GM23338 (cell line): ENCODE measurements around the gene RMI2. TPM values are rescaled to one million over a fixed set of nuclear protein-coding genes. Genes with fewer than 3 reads are reported as not detected.

Experiments
- ATAC-seq: fragments of 200-7000 bp; cut with Tn5 transposase; 3 replicates; pipeline ENCODE4 v1.9.1; 2020
- DNase-seq: peaks from one replicate; pipeline ENCODE4 v3.0.0-alpha.2; 2015; ENCODE audit warnings: low spot score
- H2AFZ ChIP-seq: fragments of 200-600 bp; sonication (generic); 2 replicates; pipeline ENCODE4 v1.8.0; 2016; ENCODE audit warnings: antibody characterized with exemption, mild to moderate bottlenecking, moderate library complexity
- H3F3A ChIP-seq: fragments of 200-600 bp; sonication (generic); replicated peaks from 2 replicates; pipeline ENCODE4 v1.8.0; 2017; ENCODE audit warnings: antibody characterized with exemption, mixed run types, low read depth
- H3K27ac ChIP-seq: fragments of 200-600 bp; sonication (generic); 2 replicates; pipeline ENCODE4 v1.6.1; 2016; ENCODE audit warnings: low read depth
- H3K27me3 ChIP-seq: fragments of 200-600 bp; sonication (generic); 2 replicates; pipeline ENCODE4 v1.8.0; 2016; ENCODE audit warnings: mild to moderate bottlenecking, mixed run types, moderate library complexity; ENCODE audit not compliant: insufficient read depth
- H3K36me3 ChIP-seq: fragments of 200-600 bp; sonication (generic); 2 replicates; pipeline ENCODE4 v1.8.0; 2016; ENCODE audit warnings: mild to moderate bottlenecking; ENCODE audit not compliant: insufficient read depth
- H3K4me1 ChIP-seq: fragments of 200-600 bp; sonication (generic); 2 replicates; pipeline ENCODE4 v1.8.0; 2016; ENCODE audit warnings: mild to moderate bottlenecking, moderate library complexity; ENCODE audit not compliant: insufficient read depth
- H3K4me2 ChIP-seq: fragments of 200-600 bp; sonication (generic); 2 replicates; pipeline ENCODE4 v1.7.1; 2017; ENCODE audit warnings: mixed run types
- H3K4me3 ChIP-seq: fragments of 200-600 bp; sonication (generic); 2 replicates; pipeline ENCODE4 v1.6.1; 2016; ENCODE audit warnings: mixed run types
- H3K79me2 ChIP-seq: fragments of 200-600 bp; sonication (generic); replicated peaks from 2 replicates; pipeline ENCODE4 v1.8.0; 2017; ENCODE audit warnings: mild to moderate bottlenecking; ENCODE audit not compliant: insufficient read depth
- H3K9me2 ChIP-seq: fragments of 200-600 bp; sonication (generic); 2 replicates; pipeline ENCODE4 v1.8.0; 2017; ENCODE audit not compliant: insufficient read depth
- H4K20me1 ChIP-seq: fragments of 200-600 bp; sonication (generic); replicated peaks from 2 replicates; pipeline ENCODE4 v1.8.0; 2017; ENCODE audit warnings: mild to moderate bottlenecking; ENCODE audit not compliant: insufficient read depth
- H3K27ac Mint-ChIP-seq: 2 replicates; pipeline ENCODE4 v1.8.0; 2020; ENCODE audit warnings: inconsistent platforms, mild to moderate bottlenecking, moderate library complexity, mixed read lengths
- H3K27me3 Mint-ChIP-seq: 3 replicates; pipeline ENCODE4 v1.8.0; 2022; ENCODE audit warnings: low read depth, mild to moderate bottlenecking, moderate library complexity, mixed read lengths, inconsistent platforms; ENCODE audit not compliant: insufficient read depth, poor library complexity
- H3K36me3 Mint-ChIP-seq: 3 replicates; pipeline ENCODE4 v1.8.0; 2021; ENCODE audit warnings: low read depth, mild to moderate bottlenecking, inconsistent platforms, moderate library complexity, mixed read lengths
- H3K4me1 Mint-ChIP-seq: 3 replicates; pipeline ENCODE4 v1.8.0; 2020; ENCODE audit warnings: mild to moderate bottlenecking, inconsistent platforms, mixed read lengths
- H3K4me3 Mint-ChIP-seq: 3 replicates; pipeline ENCODE4 v1.8.0; 2021; ENCODE audit warnings: moderate library complexity, mild to moderate bottlenecking, inconsistent platforms, mixed read lengths
- H3K9me3 Mint-ChIP-seq: 3 replicates; pipeline ENCODE4 v1.8.0; 2020; ENCODE audit warnings: moderate library complexity, mild to moderate bottlenecking, inconsistent platforms, mixed read lengths
- CREB1 ChIP-seq: fragments of 250-450 bp; sonication (Bioruptor Pico); IDR thresholded peaks from 2 replicates; pipeline ENCODE4 v1.5.0; 2020; ENCODE audit warnings: low read depth, mild to moderate bottlenecking, moderate library complexity
- CTCF ChIP-seq, 2 experiments: fragments of 200-600 bp in 1 of 2; sonication (generic) in 1 of 2; conservative IDR thresholded peaks; 2 replicates each; pipeline versions ENCODE4 v1.5.1 to v1.6.1; 2016 to 2017; ENCODE audit warnings: antibody characterized with exemption in 2 of 2, low read depth in 2 of 2, mild to moderate bottlenecking in 2 of 2, moderate library complexity in 1 of 2
- ETS1 ChIP-seq: IDR thresholded peaks from 2 replicates; pipeline ENCODE4 v1.6.1; 2016; ENCODE audit warnings: antibody characterized with exemption
- EZH2 ChIP-seq: fragments of 200-600 bp; sonication (generic); IDR thresholded peaks from one replicate; pipeline ENCODE4 v1.8.0; 2017; ENCODE audit warnings: antibody characterized with exemption, mild to moderate bottlenecking, low read depth; ENCODE audit not compliant: unreplicated experiment
- EZH2phosphoT487 ChIP-seq: fragments of 200-600 bp; sonication (generic); IDR thresholded peaks from one replicate; pipeline ENCODE4 v1.8.1; 2018; ENCODE audit warnings: antibody characterized with exemption; ENCODE audit not compliant: unreplicated experiment
- JUNB ChIP-seq: IDR thresholded peaks from one replicate; pipeline ENCODE4 v1.6.1; 2016; ENCODE audit warnings: antibody characterized with exemption; ENCODE audit not compliant: unreplicated experiment
- NANOG ChIP-seq: IDR thresholded peaks from 2 replicates; pipeline ENCODE4 v1.6.1; 2016; ENCODE audit warnings: antibody characterized with exemption, borderline replicate concordance
- POLR2AphosphoS5 ChIP-seq: IDR thresholded peaks from 2 replicates; pipeline ENCODE4 v1.6.1; 2016; ENCODE audit warnings: antibody characterized with exemption, low read depth
- REST ChIP-seq: IDR thresholded peaks from one replicate; pipeline ENCODE4 v1.6.1; 2018; ENCODE audit warnings: antibody characterized with exemption; ENCODE audit not compliant: unreplicated experiment
- STAT1 ChIP-seq: IDR thresholded peaks from one replicate; pipeline ENCODE4 v1.6.1; 2016; ENCODE audit warnings: antibody characterized with exemption; ENCODE audit not compliant: unreplicated experiment
- ZNF114 ChIP-seq: fragments of 250-450 bp; sonication (Bioruptor Pico); IDR thresholded peaks from 2 replicates; pipeline ENCODE4 v1.5.0; 2020; ENCODE audit warnings: mild to moderate bottlenecking, moderate library complexity
- ZNF331 ChIP-seq: fragments of 250-450 bp; sonication (Bioruptor Pico); IDR thresholded peaks from 2 replicates; pipeline ENCODE4 v1.5.0; 2020; ENCODE audit warnings: low read depth, mild to moderate bottlenecking, moderate library complexity
- ZNF462 ChIP-seq: fragments of 250-450 bp; sonication (Bioruptor Pico); IDR thresholded peaks from 2 replicates; pipeline ENCODE4 v1.5.0; 2020; ENCODE audit warnings: mild to moderate bottlenecking, moderate library complexity
- polyA plus RNA-seq: library from polyadenylated mRNA; unstranded; fragments of >200 nt; fragmentation: Nextera tagmentation; extraction: Ambion mirVana; gene quantifications from 2 replicates; pipeline ENCODE4 v1.2.1, GENCODE V29; 2016
- total RNA-seq: library from RNA; depleted of rRNA; stranded (reverse); fragments of >200 nt; shearing (Covaris generic); gene quantifications from 2 replicates; pipeline ENCODE4 v1.2.3, GENCODE V29; 2014

The RMI2 gene
- total and polyA plus RNA-seq, 2 experiments from 2014 or later: 98.2 to 108 TPM

GRCh38 chr16:11299865-11300559 lies 45.2 kb upstream of the RMI2 start:
- no peaks in the 10 kb centered on the region for H3K27me3 Mint-ChIP-seq
- H4K20me1 ChIP-seq: no peaks in the 10 kb centered on the region
- H3K4me3 ChIP-seq: no peak overlapping the region
- ATAC-seq (no peak), DNase-seq (no peak)
- H3K27me3 ChIP-seq: no peaks in the 10 kb centered on the region
- no peak overlapping the region for H3K4me2 ChIP-seq
- H3K4me1 Mint-ChIP-seq: peaks cover 14% of the 10 kb centered on the region
- H3K9me3 Mint-ChIP-seq: no peaks in the 10 kb centered on the region
- peaks cover 7% of the 10 kb centered on the region; the same call in 1 of the 2 replicates for H3F3A ChIP-seq
- H2AFZ ChIP-seq: no peak overlapping the region; the same call in 1 of the 2 replicates
- H3K4me3 Mint-ChIP-seq: no peak overlapping the region
- no peaks in the 10 kb centered on the region for H3K9me2 ChIP-seq
- no peak for TF ChIP-seq ZNF331 (CRISPR knock-in tag)
- no peak for TF ChIP-seq EZH2phosphoT487
- no peak for TF ChIP-seq REST
- no peak for TF ChIP-seq POLR2AphosphoS5
- no peak for TF ChIP-seq ZNF114 (CRISPR knock-in tag)
- no peak for TF ChIP-seq ZNF462 (CRISPR knock-in tag)
- no peak for TF ChIP-seq CTCF (conservative IDR thresholded peaks at IDR 0.05; ENCODE audit: low read depth in 2 of 2)
- no peak for TF ChIP-seq CREB1 (CRISPR knock-in tag)
- TF ChIP-seq ETS1: no peak
- TF ChIP-seq STAT1: no peak
- no peak for TF ChIP-seq NANOG
- no peak for TF ChIP-seq EZH2
- no peak for TF ChIP-seq JUNB
- no peak overlapping the region for H3K27ac Mint-ChIP-seq
- H3K4me1 ChIP-seq: peaks cover 25% of the 10 kb centered on the region
- no peaks in the 10 kb centered on the region for H3K36me3 Mint-ChIP-seq
- no peaks in the 10 kb centered on the region for H3K36me3 ChIP-seq
- no peak overlapping the region for H3K27ac ChIP-seq
- H3K79me2 ChIP-seq: no peaks in the 10 kb centered on the region
